PC-9 (cell line): ENCODE results near the gene GFRA1. TPM values are rescaled to one million over a fixed set of nuclear protein-coding genes. Genes with fewer than 3 reads are reported as not detected.

Experiments
- BruUV-seq: library from RNA; stranded (reverse); fragments of 400-500 nt; replicated peaks from 2 replicates; lab custom pipeline; 2021; lab: Mats Ljungman, UMichigan
- CTCF ChIA-PET: fragments of 300-600 bp; sonication (Branson Sonifier 250); formaldehyde crosslinking; loops from one replicate; lab custom pipeline; 2022; ENCODE audit warnings: antibody characterized with exemption; lab: Charles Lee
- POLR2A ChIA-PET: fragments of 300-600 bp; sonication (Branson Sonifier 250); formaldehyde crosslinking; loops from one replicate; lab custom pipeline; 2022; ENCODE audit warnings: antibody characterized with exemption; ENCODE audit not compliant: unreplicated experiment; lab: Charles Lee
- DNase-seq, 2 experiments: peaks; one replicate each; pipeline versions ENCODE4 v3.0.0 to v3.0.0-alpha.2; 2015 to 2022; ENCODE audit warnings: mixed read lengths in 1 of 2
- H2AFZ ChIP-seq: fragments of 200-600 bp; sonication (generic); 2 replicates; pipeline ENCODE4 v1.8.1; 2017; ENCODE audit warnings: antibody characterized with exemption
- H3F3A ChIP-seq: fragments of 200-600 bp; sonication (generic); 2 replicates; pipeline ENCODE4 v1.8.1; 2017; ENCODE audit warnings: antibody characterized with exemption, mild to moderate bottlenecking, low read depth; ENCODE audit not compliant: insufficient read depth
- H3K27ac ChIP-seq: fragments of 200-600 bp; sonication (generic); 2 replicates; pipeline ENCODE4 v1.6.1; 2016; ENCODE audit warnings: mixed run types
- H3K27me3 ChIP-seq: fragments of 200-600 bp; sonication (generic); 2 replicates; pipeline ENCODE4 v1.6.1; 2016; ENCODE audit warnings: low read depth, mixed run types; ENCODE audit not compliant: insufficient read depth
- H3K36me3 ChIP-seq: fragments of 200-600 bp; sonication (generic); 2 replicates; pipeline ENCODE4 v1.6.1; 2016; ENCODE audit warnings: low read depth, mixed run types
- H3K4me1 ChIP-seq: fragments of 200-600 bp; sonication (generic); replicated peaks from 2 replicates; pipeline ENCODE4 v1.6.1; 2016; ENCODE audit warnings: mixed run types; ENCODE audit not compliant: insufficient read depth
- H3K4me2 ChIP-seq: fragments of 200-600 bp; sonication (generic); 2 replicates; pipeline ENCODE4 v1.6.1; 2017; ENCODE audit warnings: mixed run types
- H3K4me3 ChIP-seq: fragments of 200-600 bp; sonication (generic); 2 replicates; pipeline ENCODE4 v1.6.1; 2016; ENCODE audit warnings: mixed run types
- H3K79me2 ChIP-seq: fragments of 200-600 bp; sonication (generic); 2 replicates; pipeline ENCODE4 v1.6.1; 2017; ENCODE audit warnings: low read depth, mixed run types
- H3K9me2 ChIP-seq: fragments of 200-600 bp; sonication (generic); 2 replicates; pipeline ENCODE4 v1.8.1; 2017; ENCODE audit warnings: mild to moderate bottlenecking; ENCODE audit not compliant: insufficient read depth
- H3K9me3 ChIP-seq: fragments of 200-600 bp; sonication (generic); 2 replicates; pipeline ENCODE4 v1.8.1; 2016; ENCODE audit warnings: low read depth; ENCODE audit not compliant: insufficient read depth
- H4K20me1 ChIP-seq: fragments of 200-600 bp; sonication (generic); 2 replicates; pipeline ENCODE4 v1.8.1; 2017; ENCODE audit not compliant: insufficient read depth
- CTCF ChIP-seq: fragments of 200-600 bp; sonication (generic); conservative IDR thresholded peaks from 2 replicates; pipeline ENCODE4 v1.6.1; 2017; ENCODE audit warnings: mixed run types, antibody characterized with exemption, mild to moderate bottlenecking, moderate library complexity
- EZH2 ChIP-seq: fragments of 200-600 bp; sonication (generic); IDR thresholded peaks from 2 replicates; pipeline ENCODE4 v1.8.0; 2017; ENCODE audit warnings: antibody characterized with exemption, low read depth
- intact Hi-C: fragments of 100-400 bp; cut with micrococcal nuclease; formaldehyde crosslinking; loops from one replicate; pipeline ENCODE4 v1.10.0; 2022; ENCODE audit not compliant: unreplicated experiment
- total RNA-seq: library from RNA; stranded (reverse); gene quantifications from 2 replicates; pipeline ENCODE4 v1.2.3, GENCODE V29; 2021

Gene GFRA1
- total RNA-seq, 1 experiment from 2014 or later, result 0.11 TPM

- TF ChIP-seq CTCF (no peak), EZH2 (no peak)
- Histone ChIP-seq H3K9me2 (no peaks in the 10 kb centered on the region), H4K20me1 (no peaks in the 10 kb centered on the region), H3K27me3 (no peaks in the 10 kb centered on the region; the same call in 1 of the 2 replicates), H3K9me3 (no peaks in the 10 kb centered on the region), H3K4me2 (no peak overlapping the region), H3K79me2 (no peaks in the 10 kb centered on the region), H3K4me3 (no peak overlapping the region), H3K36me3 (no peaks in the 10 kb centered on the region), H3K4me1 (no peaks in the 10 kb centered on the region), H3F3A (no peaks in the 10 kb centered on the region), H2AFZ (no peak overlapping the region), H3K27ac (no peak overlapping the region)
- no TSS peak for BruUV-seq
- CTCF ChIA-PET, result no interaction called here
- no peak for DNase-seq
- intact Hi-C loops, result no loop called here
- POLR2A ChIA-PET, result no interaction called here
Measured at GRCh38 chr10:116221053-116221452, 52.0 kb downstream of the GFRA1 start.

GRCh38 chr10:116216676-116217075, 56.3 kb downstream of the GFRA1 start:
- POLR2A ChIA-PET, result no interaction called here
- CTCF ChIA-PET, result no interaction called here
- Histone ChIP-seq H3K4me2 (no peak overlapping the region), H3K4me1 (no peaks in the 10 kb centered on the region), H3K27ac (no peak overlapping the region), H3K36me3 (no peaks in the 10 kb centered on the region), H4K20me1 (no peaks in the 10 kb centered on the region), H3K9me2 (no peaks in the 10 kb centered on the region), H2AFZ (no peak overlapping the region), H3K9me3 (no peaks in the 10 kb centered on the region), H3K79me2 (no peaks in the 10 kb centered on the region), H3F3A (no peaks in the 10 kb centered on the region), H3K27me3 (no peaks in the 10 kb centered on the region), H3K4me3 (no peak overlapping the region)
- BruUV-seq, result no TSS peak
- TF ChIP-seq CTCF, result no peak
- no peak for TF ChIP-seq EZH2
- DNase-seq, result no peak
- intact Hi-C loops, result no loop called here

GRCh38 chr10:116215651-116216050, 57.4 kb downstream of the GFRA1 start:
- intact Hi-C loops, result no loop called here
- Histone ChIP-seq H3K36me3 (no peaks in the 10 kb centered on the region), H4K20me1 (no peaks in the 10 kb centered on the region), H3F3A (no peaks in the 10 kb centered on the region), H3K27me3 (no peaks in the 10 kb centered on the region), H3K9me2 (no peaks in the 10 kb centered on the region), H3K4me2 (no peak overlapping the region), H3K9me3 (no peaks in the 10 kb centered on the region), H3K4me1 (no peaks in the 10 kb centered on the region), H2AFZ (no peak overlapping the region), H3K4me3 (no peak overlapping the region), H3K27ac (no peak overlapping the region), H3K79me2 (no peaks in the 10 kb centered on the region)
- ChIA-PET POLR2A (no interaction called here), CTCF (no interaction called here)
- TF ChIP-seq EZH2, result no peak
- no peak for TF ChIP-seq CTCF
- no peak for DNase-seq
- BruUV-seq, result no TSS peak
